ENCODE results near the gene SRSF10. TPM values are rescaled to one million over a fixed set of nuclear protein-coding genes. Genes with fewer than 3 reads are reported as not detected.
"Not testable (repeated sequence)": the region's sequence is repeated elsewhere in the genome, so short reads cannot be mapped to it uniquely, and the experiment has no call there.

Gene SRSF10
- total and polyA plus RNA-seq, 3 experiments from 2014 or later, result 111 to 199 (median 190) TPM

DNA sequence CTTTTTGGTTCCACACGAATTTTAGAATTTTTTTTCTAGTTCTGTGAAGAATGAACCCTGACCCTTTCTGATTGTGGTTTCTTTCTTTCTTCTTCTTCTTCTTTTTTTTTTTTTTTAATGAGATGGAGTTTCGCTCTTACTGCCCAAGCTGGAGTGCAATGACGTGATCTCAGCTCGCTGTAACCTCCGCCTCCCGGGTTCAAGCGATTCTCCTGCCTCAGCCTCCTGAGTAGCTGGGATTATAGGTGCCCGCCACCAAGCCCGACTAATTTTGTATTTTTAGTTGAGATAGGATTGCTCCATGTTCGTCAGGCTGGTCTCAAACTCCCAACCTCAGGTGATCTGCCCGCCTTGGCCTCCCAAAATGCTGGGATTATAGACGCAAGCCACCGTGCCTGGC, 11.9 kb upstream of the SRSF10 start:
- H3K27ac Mint-ChIP-seq; H3K4me3 Mint-ChIP-seq; H3K36me3 ChIP-seq (ENCODE audit: insufficient read depth, low read length); H3K36me3 Mint-ChIP-seq; H3K4me3 ChIP-seq (ENCODE audit: low read length); H3K27me3 ChIP-seq (ENCODE audit: insufficient read depth, low read length, poor library complexity, severe bottlenecking); H3K27ac ChIP-seq (ENCODE audit: low read depth, low read length); DNase-seq; H3K4me1 Mint-ChIP-seq; H3K27me3 Mint-ChIP-seq; CTCF ChIA-PET; H3K9me3 Mint-ChIP-seq; H3K4me1 ChIP-seq (ENCODE audit: insufficient read depth, low read length); POLR2A ChIA-PET; H3K9me3 ChIP-seq (ENCODE audit: low read length): not testable (repeated sequence)

DNA sequence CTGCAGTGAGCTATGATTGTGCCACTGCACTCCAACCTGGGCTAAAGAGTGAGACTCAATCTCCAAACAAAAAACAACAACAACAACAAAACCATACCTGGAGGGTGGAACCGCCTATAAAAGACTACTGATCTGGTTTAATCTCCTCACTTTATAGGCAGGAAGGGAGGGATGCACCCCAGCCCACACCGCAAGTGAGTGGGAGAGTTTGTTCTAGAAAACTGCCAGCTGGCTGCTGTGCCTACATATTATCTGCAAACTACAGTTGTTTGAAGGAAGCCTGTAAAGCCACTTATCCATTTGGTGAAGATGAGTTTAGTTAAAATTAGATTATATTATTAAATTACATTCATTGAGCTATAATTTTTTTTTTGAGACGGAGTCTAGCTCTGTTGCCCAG, 9.1 kb upstream of the SRSF10 start:
- no peaks in the 10 kb centered on the region for H3K27me3 Mint-ChIP-seq
- no peak for DNase-seq
- no peaks in the 10 kb centered on the region for H3K4me1 Mint-ChIP-seq
- no peaks in the 10 kb centered on the region for H3K27me3 ChIP-seq (ENCODE audit: insufficient read depth, low read length, poor library complexity, severe bottlenecking)
- H3K27ac Mint-ChIP-seq, result peak overlapping the region in 2 of 8 donors; percentile 17 to 82
- H3K9me3 ChIP-seq (ENCODE audit: low read length), result no peaks in the 10 kb centered on the region
- no peaks in the 10 kb centered on the region for H3K9me3 Mint-ChIP-seq
- H3K36me3 Mint-ChIP-seq, result no peaks in the 10 kb centered on the region
- no peak overlapping the region for H3K4me3 Mint-ChIP-seq
- no peaks in the 10 kb centered on the region for H3K36me3 ChIP-seq (ENCODE audit: insufficient read depth, low read length)
- no peak overlapping the region for H3K4me3 ChIP-seq (ENCODE audit: low read length)
- CTCF ChIA-PET, result no interaction called here
- POLR2A ChIA-PET, result interaction anchor here (1.0 kb wide), 1 partner anchor 9 kb away, joined by 3 read pairs; no protein-coding TSS in a partner anchor
- H3K4me1 ChIP-seq (ENCODE audit: insufficient read depth, low read length), result no peaks in the 10 kb centered on the region
- no peak overlapping the region for H3K27ac ChIP-seq (ENCODE audit: low read depth, low read length)

- POLR2A ChIA-PET; CTCF ChIA-PET; H3K27ac Mint-ChIP-seq; H3K4me3 Mint-ChIP-seq; H3K4me3 ChIP-seq (ENCODE audit: low read length); H3K9me3 Mint-ChIP-seq; H3K27me3 Mint-ChIP-seq; H3K36me3 Mint-ChIP-seq; DNase-seq; H3K36me3 ChIP-seq (ENCODE audit: insufficient read depth, low read length); H3K9me3 ChIP-seq (ENCODE audit: low read length); H3K4me1 Mint-ChIP-seq; H3K27ac ChIP-seq (ENCODE audit: low read depth, low read length); H3K4me1 ChIP-seq (ENCODE audit: insufficient read depth, low read length); H3K27me3 ChIP-seq (ENCODE audit: insufficient read depth, low read length, poor library complexity, severe bottlenecking): not testable (repeated sequence)
Measured at GRCh38 chr1:23987038-23987437, 6.9 kb upstream of the SRSF10 start.

DNA sequence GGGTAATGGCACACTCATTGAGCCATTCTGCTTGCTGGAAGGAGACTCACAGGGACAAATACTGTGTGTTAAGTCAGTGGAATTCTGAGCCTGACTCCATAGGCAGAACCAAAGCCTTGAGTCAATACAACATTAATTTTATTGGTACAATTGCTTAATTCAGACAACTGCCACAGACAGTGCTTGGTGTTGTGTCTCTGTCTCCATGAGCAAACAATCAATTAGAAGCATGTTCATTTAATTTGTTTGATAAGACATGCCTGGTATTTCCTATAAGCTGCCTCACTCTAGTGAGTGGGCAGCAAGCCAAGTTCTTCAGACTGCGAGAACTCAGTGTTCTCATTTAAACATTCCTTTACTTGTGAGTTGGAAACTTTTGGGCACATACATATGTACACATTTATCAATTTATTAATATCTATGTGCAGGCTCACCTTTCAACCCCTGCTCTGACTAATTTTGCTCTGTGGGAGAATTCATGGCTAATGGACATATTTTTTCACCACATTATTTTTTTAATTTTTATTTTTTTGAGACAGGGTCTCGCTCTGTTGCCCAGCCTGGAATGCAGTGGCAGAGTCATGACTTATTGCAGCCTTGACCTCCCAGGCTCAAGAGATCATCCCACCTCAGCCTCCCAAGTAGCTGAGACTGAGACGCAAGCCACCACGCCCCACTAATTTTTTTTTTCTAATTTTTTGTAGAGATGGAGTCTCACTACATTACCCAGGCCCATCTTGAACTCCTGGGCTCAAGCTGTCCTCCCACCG, 4.5 kb upstream of the SRSF10 start:
- DNase-seq, result no peak
- ChIA-PET POLR2A (no interaction called here), CTCF (no interaction called here)
- no peaks in the 10 kb centered on the region for H3K27me3 Mint-ChIP-seq
- peaks cover 10 to 13% (median 10%) of the 10 kb centered on the region in 3 donors for H3K4me1 Mint-ChIP-seq
- H3K27ac Mint-ChIP-seq, result peak overlapping the region in 1 of 8 donors; percentile 62
- no peak overlapping the region for H3K4me3 ChIP-seq (ENCODE audit: low read length)
- no peak overlapping the region for H3K27ac ChIP-seq (ENCODE audit: low read depth, low read length)
- H3K9me3 Mint-ChIP-seq, result no peaks in the 10 kb centered on the region
- peaks cover 7% of the 10 kb centered on the region for H3K4me1 ChIP-seq (ENCODE audit: insufficient read depth, low read length)
- peaks cover 0 to 6% (median 0%) of the 10 kb centered on the region in 3 donors for H3K36me3 Mint-ChIP-seq
- H3K36me3 ChIP-seq (ENCODE audit: insufficient read depth, low read length), result no peaks in the 10 kb centered on the region
- no peaks in the 10 kb centered on the region for H3K27me3 ChIP-seq (ENCODE audit: insufficient read depth, low read length, poor library complexity, severe bottlenecking)
- no peaks in the 10 kb centered on the region for H3K9me3 ChIP-seq (ENCODE audit: low read length)
- H3K4me3 Mint-ChIP-seq, result peak overlapping the region in 1 of 7 donors; percentile 35

DNA sequence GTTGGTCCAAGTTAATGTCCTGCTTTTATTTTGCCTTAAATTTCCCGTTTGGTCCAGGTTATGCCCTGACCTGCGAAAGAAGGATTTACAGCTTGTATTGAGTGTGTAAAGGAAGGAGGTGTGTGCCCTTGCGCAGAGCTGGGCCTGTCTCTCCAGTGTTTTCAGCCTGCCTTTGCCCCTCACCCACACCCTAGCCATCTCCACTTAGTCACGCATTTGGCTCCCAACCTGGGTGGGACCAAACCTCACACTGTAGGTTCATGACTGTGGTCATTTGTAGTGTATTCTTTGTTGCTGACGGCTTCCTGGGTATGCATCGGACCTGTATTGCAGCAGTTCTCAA, 572 bp upstream of the SRSF10 start:
- H3K27ac ChIP-seq (ENCODE audit: low read depth, low read length), result peak overlapping the region; percentile 92
- CTCF ChIA-PET, result interaction anchor here (0.9 to 1.1 kb wide), 3 partner anchors 20 to 65 kb away, joined by 3 read pairs; no protein-coding TSS in a partner anchor
- no peaks in the 10 kb centered on the region for H3K9me3 Mint-ChIP-seq

GRCh38 chr1:23979387-23979880, 693 bp downstream of the SRSF10 start:
- Histone ChIP-seq H3K36me3 (ENCODE audit: insufficient read depth, low read length) (no peaks in the 10 kb centered on the region), H3K4me1 (ENCODE audit: insufficient read depth, low read length) (peaks cover 41% of the 10 kb centered on the region)
- CTCF ChIA-PET, result interaction anchor here (1.1 kb wide), 1 partner anchor 19 kb away, joined by 4 read pairs; the partner anchor contains the start of gene PNRC2

More for the DNA sequence above, 572 bp upstream of the SRSF10 start:
- Mint-ChIP-seq H3K27ac (peak overlapping the region; percentile 89 to 98 (median 95)), H3K36me3 (peaks cover 0 to 27% (median 2%) of the 10 kb centered on the region in 3 donors), H3K4me1 (peaks cover 48 to 52% (median 49%) of the 10 kb centered on the region in 3 donors), H3K4me3 (peak overlapping the region; percentile 89 to 96 (median 91)), H3K27me3 (no peaks in the 10 kb centered on the region)
- H3K4me3 ChIP-seq (ENCODE audit: low read length), result peak overlapping the region; percentile 75
- POLR2A ChIA-PET, result interaction anchor here (0.7 to 4.2 kb wide), 2 partner anchors 9 to 21 kb away, joined by 3 to 34 read pairs; partner anchors contain the start of gene PNRC2
- peak in 2 of 5 donors; percentile 7 to 52 for DNase-seq
- peaks cover 38% of the 10 kb centered on the region for H3K4me1 ChIP-seq (ENCODE audit: insufficient read depth, low read length)
- H3K27me3 ChIP-seq (ENCODE audit: insufficient read depth, low read length, poor library complexity, severe bottlenecking), result no peaks in the 10 kb centered on the region
- H3K36me3 ChIP-seq (ENCODE audit: insufficient read depth, low read length), result no peaks in the 10 kb centered on the region
- H3K9me3 ChIP-seq (ENCODE audit: low read length), result no peaks in the 10 kb centered on the region

DNA sequence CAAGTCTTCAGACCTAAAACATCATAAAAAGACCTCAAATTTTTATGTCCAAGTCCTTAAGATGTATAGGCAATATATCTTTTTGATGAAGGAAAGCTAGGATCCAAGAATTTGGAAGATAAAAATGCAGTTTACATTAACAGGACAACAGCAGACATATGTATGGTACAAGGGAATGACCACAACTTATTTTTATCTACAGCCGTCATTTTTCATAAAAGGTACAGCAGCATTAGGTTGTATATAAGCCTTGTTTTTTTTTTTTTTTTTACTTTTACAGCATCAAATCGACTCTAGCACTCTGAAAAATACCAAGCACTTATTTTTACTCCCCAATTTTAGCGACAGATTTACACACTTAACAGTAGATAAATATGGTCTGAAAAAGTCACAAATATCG, 1.3 kb downstream of the SRSF10 start:
- DNase-seq, result no peak
- H3K36me3 ChIP-seq (ENCODE audit: insufficient read depth, low read length), result no peaks in the 10 kb centered on the region
- ChIA-PET CTCF (interaction anchor here (1.1 kb wide), 1 partner anchor 19 kb away, joined by 4 read pairs; the partner anchor contains the start of gene PNRC2), POLR2A (interaction anchor here (0.6 to 4.2 kb wide), 2 partner anchors 19 to 153 kb away, joined by 3 to 34 read pairs; partner anchors contain the start of genes HMGCL and PNRC2)
- H3K27me3 ChIP-seq (ENCODE audit: insufficient read depth, low read length, poor library complexity, severe bottlenecking), result no peaks in the 10 kb centered on the region
- Mint-ChIP-seq H3K9me3 (no peaks in the 10 kb centered on the region), H3K36me3 (peaks cover 0 to 42% (median 8%) of the 10 kb centered on the region in 3 donors), H3K4me1 (peaks cover 60 to 67% (median 65%) of the 10 kb centered on the region in 3 donors), H3K27me3 (no peaks in the 10 kb centered on the region), H3K4me3 (peak overlapping the region; percentile 89 to 96 (median 91)), H3K27ac (peak overlapping the region; percentile 93 to 98 (median 95))
- H3K9me3 ChIP-seq (ENCODE audit: low read length), result no peaks in the 10 kb centered on the region
- peak overlapping the region; percentile 92 for H3K27ac ChIP-seq (ENCODE audit: low read depth, low read length)
- peak overlapping the region; percentile 75 for H3K4me3 ChIP-seq (ENCODE audit: low read length)
- peaks cover 41% of the 10 kb centered on the region for H3K4me1 ChIP-seq (ENCODE audit: insufficient read depth, low read length)

More at GRCh38 chr1:23979387-23979880, 693 bp downstream of the SRSF10 start:
- peak overlapping the region; percentile 93 to 98 (median 95) for H3K27ac Mint-ChIP-seq
- H3K36me3 Mint-ChIP-seq, result peaks cover 0 to 37% (median 5%) of the 10 kb centered on the region in 3 donors
- peaks cover 57 to 62% (median 58%) of the 10 kb centered on the region in 3 donors for H3K4me1 Mint-ChIP-seq
- Histone ChIP-seq H3K9me3 (ENCODE audit: low read length) (no peaks in the 10 kb centered on the region), H3K27ac (ENCODE audit: low read depth, low read length) (peak overlapping the region; percentile 92), H3K4me3 (ENCODE audit: low read length) (peak overlapping the region; percentile 75), H3K27me3 (ENCODE audit: insufficient read depth, low read length, poor library complexity, severe bottlenecking) (no peaks in the 10 kb centered on the region)
- peak overlapping the region; percentile 89 to 96 (median 91) for H3K4me3 Mint-ChIP-seq
- POLR2A ChIA-PET, result interaction anchor here (0.6 to 4.2 kb wide), 2 partner anchors 11 to 19 kb away, joined by 3 to 34 read pairs; partner anchors contain the start of gene PNRC2
- DNase-seq, result no peak
- no peaks in the 10 kb centered on the region for H3K9me3 Mint-ChIP-seq
- no peaks in the 10 kb centered on the region for H3K27me3 Mint-ChIP-seq

DNA sequence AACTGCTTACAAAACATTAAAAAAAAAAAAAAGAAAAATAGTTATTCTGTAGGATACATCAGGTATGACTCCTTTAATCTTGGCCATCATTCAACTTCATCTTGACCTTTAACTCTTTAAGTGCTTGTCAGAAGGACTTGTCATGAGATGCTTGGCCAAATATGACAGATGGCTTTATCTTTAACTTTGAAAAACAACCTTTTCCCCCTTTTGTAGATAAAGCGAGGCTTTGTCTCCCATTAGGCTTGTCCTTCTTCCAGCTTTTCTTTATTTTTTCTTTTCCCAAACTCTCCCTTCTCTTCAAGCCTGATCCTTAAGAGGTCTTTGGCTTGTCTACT, 2.3 kb downstream of the SRSF10 start:
- peaks cover 41% of the 10 kb centered on the region for H3K4me1 ChIP-seq (ENCODE audit: insufficient read depth, low read length)

More for the DNA sequence above, 2.3 kb downstream of the SRSF10 start:
- no peaks in the 10 kb centered on the region for H3K9me3 Mint-ChIP-seq
- H3K4me3 ChIP-seq (ENCODE audit: low read length), result no peak overlapping the region
- no peaks in the 10 kb centered on the region for H3K36me3 ChIP-seq (ENCODE audit: insufficient read depth, low read length)
- H3K4me3 Mint-ChIP-seq, result peak overlapping the region; percentile 74 to 93 (median 90)
- H3K27me3 ChIP-seq (ENCODE audit: insufficient read depth, low read length, poor library complexity, severe bottlenecking), result no peaks in the 10 kb centered on the region
- H3K27ac Mint-ChIP-seq, result peak overlapping the region; percentile 61 to 96 (median 94)
- H3K27me3 Mint-ChIP-seq, result no peaks in the 10 kb centered on the region
- H3K36me3 Mint-ChIP-seq, result peaks cover 0 to 52% (median 8%) of the 10 kb centered on the region in 3 donors
- POLR2A ChIA-PET, result no interaction called here
- CTCF ChIA-PET, result no interaction called here
- H3K9me3 ChIP-seq (ENCODE audit: low read length), result no peaks in the 10 kb centered on the region
- no peak for DNase-seq
- H3K4me1 Mint-ChIP-seq, result peaks cover 64 to 71% (median 69%) of the 10 kb centered on the region in 3 donors
- no peak overlapping the region for H3K27ac ChIP-seq (ENCODE audit: low read depth, low read length)

Measured in CD8-positive, alpha-beta memory T cell (primary cell).